HCT116 (cell line): ENCODE measurements around the gene BTBD16. TPM values are rescaled to one million over a fixed set of nuclear protein-coding genes. Genes with fewer than 3 reads are reported as not detected.

Source experiments
- ATAC-seq: fragments of 200-7000 bp; cut with Tn5 transposase; 2 replicates; pipeline ENCODE4 v1.9.1; 2020; ENCODE audit warnings: mild to moderate bottlenecking, moderate library complexity
- BruUV-seq: library from RNA; stranded (reverse); fragments of 400-500 nt; replicated peaks from 2 replicates; lab custom pipeline; 2021; lab: Mats Ljungman, UMichigan
- CTCF ChIA-PET: fragments of 300-600 bp; sonication (Branson Sonifier 250); formaldehyde crosslinking; loops from one replicate; lab custom pipeline; 2021; ENCODE audit warnings: antibody characterized with exemption; lab: Charles Lee
- POLR2A ChIA-PET: fragments of 300-600, 350-600 bp; sonication (Branson Sonifier 250); formaldehyde crosslinking; loops from one replicate; lab custom pipeline; 2021; ENCODE audit warnings: antibody characterized with exemption; lab: Charles Lee
- RAD21 ChIA-PET, 2 experiments: fragments of 300-600 bp; sonication (Branson Sonifier 250); formaldehyde crosslinking; loops; one replicate each; lab custom pipeline; 2023; ENCODE audit warnings: low total read pairs in 2 of 2; ENCODE audit not compliant: uncharacterized antibody in 2 of 2, unreplicated experiment in 2 of 2, low non-redundant PET in 1 of 2; lab: Charles Lee
- DNase-seq: peaks from one replicate; pipeline ENCODE4 v3.0.0-alpha.2; 2010; ENCODE audit warnings: low read depth, low spot score
- H2AFZ ChIP-seq: fragments of 200-600 bp; shearing (Covaris generic), sonication (generic); 2 replicates; pipeline ENCODE4 v1.6.1; 2017; ENCODE audit warnings: low read depth, mixed run types, mixed read lengths, antibody characterized with exemption, low read length; ENCODE audit not compliant: poor library complexity, severe bottlenecking
- H3K27ac ChIP-seq: 2 replicates; pipeline ENCODE4 v1.5.1; 2012; ENCODE audit warnings: low read depth, low read length
- H3K27me3 ChIP-seq: fragments of 200-600 bp; sonication (generic); 2 replicates; pipeline ENCODE4 v1.6.1; 2016; ENCODE audit warnings: mixed run types, low read length, mixed read lengths; ENCODE audit not compliant: insufficient read depth
- H3K36me3 ChIP-seq, 2 experiments: fragments of 200-500 bp in 1 of 2; fragments of 200-600 bp in 1 of 2; sonication (Bioruptor generic) in 1 of 2; sonication (generic) in 1 of 2; 2 replicates each; pipeline versions ENCODE4 v1.5.1 to v1.6.1; 2014 to 2016; ENCODE audit warnings: low read length in 2 of 2, inconsistent platforms in 1 of 2, mixed read lengths in 1 of 2, mixed run types in 1 of 2; ENCODE audit not compliant: insufficient read depth in 2 of 2, control insufficient read depth in 1 of 2
- H3K4me1 ChIP-seq, 2 experiments: fragments of 200-600 bp in 1 of 2; sonication (generic) in 1 of 2; 2 replicates each; pipeline versions ENCODE4 v1.5.1 to v1.6.1; 2012 to 2017; ENCODE audit warnings: low read length in 2 of 2, inconsistent platforms in 1 of 2, mild to moderate bottlenecking in 1 of 2, mixed read lengths in 1 of 2, mixed run types in 1 of 2, moderate library complexity in 1 of 2; ENCODE audit not compliant: insufficient read depth in 2 of 2, control insufficient read depth in 1 of 2
- H3K4me2 ChIP-seq: fragments of 200-600 bp; sonication (generic); 2 replicates; pipeline ENCODE4 v1.6.1; 2017; ENCODE audit warnings: mixed run types, low read length, mixed read lengths
- H3K4me3 ChIP-seq, 2 experiments: fragments of 200-600 bp in 1 of 2; sonication (generic) in 1 of 2; replicated peaks in 1 of 2; 2 replicates each; pipeline ENCODE4 v1.5.1; 2011 to 2016; ENCODE audit warnings: low read length in 2 of 2, control low read depth in 1 of 2, low read depth in 1 of 2, mild to moderate bottlenecking in 1 of 2, mixed read lengths in 1 of 2, mixed run types in 1 of 2
- H3K79me2 ChIP-seq: fragments of 200-600 bp; sonication (generic); 2 replicates; pipeline ENCODE4 v1.6.1; 2017; ENCODE audit warnings: mild to moderate bottlenecking, mixed run types, low read length, moderate library complexity, mixed read lengths; ENCODE audit not compliant: insufficient read depth
- H3K9ac ChIP-seq: fragments of 200-600 bp; sonication (generic); 2 replicates; pipeline ENCODE4 v1.6.1; 2016; ENCODE audit warnings: low read length, mixed read lengths
- H3K9me2 ChIP-seq: fragments of 200-600 bp; sonication (generic), shearing (Covaris generic); 2 replicates; pipeline ENCODE4 v1.6.1; 2017; ENCODE audit warnings: mixed run types, mild to moderate bottlenecking, moderate library complexity; ENCODE audit not compliant: insufficient read depth
- H3K9me3 ChIP-seq, 2 experiments: fragments of 200-500 bp in 1 of 2; fragments of 200-600 bp in 1 of 2; sonication (Bioruptor generic) in 1 of 2; sonication (generic) in 1 of 2; 2 replicates each; pipeline ENCODE4 v1.6.1; 2014 to 2017; ENCODE audit warnings: low read length in 2 of 2, mixed read lengths in 2 of 2, inconsistent platforms in 1 of 2, low read depth in 1 of 2, mild to moderate bottlenecking in 1 of 2, mixed run types in 1 of 2, moderate library complexity in 1 of 2; ENCODE audit not compliant: control insufficient read depth in 1 of 2, insufficient read depth in 1 of 2
- H4K20me1 ChIP-seq: fragments of 200-600 bp; sonication (generic), shearing (Covaris generic); 2 replicates; pipeline ENCODE4 v1.6.1; 2017; ENCODE audit warnings: mixed run types, mild to moderate bottlenecking, moderate library complexity; ENCODE audit not compliant: insufficient read depth
- CBX3 ChIP-seq: IDR thresholded peaks from 2 replicates; pipeline ENCODE4 v1.6.1; 2012; ENCODE audit warnings: low read depth
- CEBPB ChIP-seq: IDR thresholded peaks from 2 replicates; pipeline ENCODE4 v1.6.1; 2012; ENCODE audit warnings: low read depth
- ELF1 ChIP-seq: IDR thresholded peaks from 2 replicates; pipeline ENCODE4 v1.6.1; 2012; ENCODE audit warnings: low read depth, borderline replicate concordance
- EZH2 ChIP-seq: fragments of 200-600 bp; sonication (generic); IDR thresholded peaks from 2 replicates; pipeline ENCODE4 v1.6.1; 2017; ENCODE audit warnings: antibody characterized with exemption, mixed run types
- EZH2phosphoT487 ChIP-seq: fragments of 200-600 bp; IDR thresholded peaks from 2 replicates; pipeline ENCODE4 v1.6.1; 2018; ENCODE audit warnings: antibody characterized with exemption, borderline replicate concordance
- FOSL1 ChIP-seq: IDR thresholded peaks from 2 replicates; pipeline ENCODE4 v1.6.1; 2012; ENCODE audit warnings: low read depth
- JUND ChIP-seq: IDR thresholded peaks from 2 replicates; pipeline ENCODE4 v1.6.1; 2012
- POLR2A ChIP-seq: IDR thresholded peaks from 2 replicates; pipeline ENCODE4 v1.7.0; 2011; ENCODE audit warnings: borderline replicate concordance; ENCODE audit not compliant: insufficient read depth, insufficient read length; ENCODE audit errors: extremely low read depth
- RAD21 ChIP-seq: IDR thresholded peaks from 2 replicates; pipeline ENCODE4 v1.6.1; 2012; ENCODE audit warnings: low read depth, mild to moderate bottlenecking
- SIN3A ChIP-seq: IDR thresholded peaks from 2 replicates; pipeline ENCODE4 v1.6.1; 2012; ENCODE audit warnings: low read depth
- SP1 ChIP-seq: IDR thresholded peaks from 2 replicates; pipeline ENCODE4 v1.6.1; 2012; ENCODE audit warnings: low read depth
- TCF7L2 ChIP-seq: IDR thresholded peaks from 2 replicates; pipeline ENCODE4 v1.7.0; 2011; ENCODE audit warnings: borderline replicate concordance, inconsistent platforms; ENCODE audit not compliant: insufficient read depth, insufficient read length; ENCODE audit errors: extremely low read depth
- ZFX ChIP-seq: fragments of 450-650 bp; IDR thresholded peaks from 2 replicates; pipeline ENCODE4 v1.6.1; 2017
- ZNF274 ChIP-seq: fragments of 200-500 bp; sonication (Bioruptor generic); IDR thresholded peaks from 2 replicates; pipeline ENCODE4 v1.6.1; 2014; ENCODE audit warnings: mild to moderate bottlenecking, low read depth, low read length, inconsistent platforms
- intact Hi-C: fragments of 100-400 bp; cut with micrococcal nuclease; formaldehyde crosslinking; loops from 2 replicates; pipeline ENCODE4 v1.10.0; 2022
- total RNA-seq: library from RNA; stranded (reverse); gene quantifications from one replicate; pipeline ENCODE4 v1.2.1, GENCODE V29; 2021; ENCODE audit not compliant: unreplicated experiment
- TF ChIP-seq, protein P1 (sequence below), 3 experiments: fragments of 200-600 bp in 1 of 3; sonication (generic) in 1 of 3; IDR thresholded peaks in 2 of 3; conservative IDR thresholded peaks in 1 of 3; 2 replicates each; pipeline ENCODE4 v1.5.1; 2012 to 2017; ENCODE audit warnings: low read depth in 2 of 3, low read length in 2 of 3, antibody characterized with exemption in 1 of 3, borderline replicate concordance in 1 of 3, control low read depth in 1 of 3, mild to moderate bottlenecking in 1 of 3, mixed read lengths in 1 of 3, mixed run types in 1 of 3, moderate library complexity in 1 of 3; ENCODE audit not compliant: insufficient read depth in 1 of 3
- TF ChIP-seq, protein P2 (sequence below): IDR thresholded peaks from 2 replicates; pipeline ENCODE4 v1.6.1; 2011; ENCODE audit warnings: mild to moderate bottlenecking, low read length, moderate library complexity; ENCODE audit not compliant: insufficient replicate concordance; ENCODE audit errors: extremely low read depth
- TF ChIP-seq, protein P3 (sequence below): IDR thresholded peaks from 2 replicates; pipeline ENCODE4 v1.6.1; 2012

The BTBD16 gene
- total RNA-seq, 1 experiment from 2014 or later: 0.27 TPM

- H3K9me2 ChIP-seq: no peaks in the 10 kb centered on the region
- no peaks in the 10 kb centered on the region for H3K9me3 ChIP-seq
- intact Hi-C loops: no loop called here
- no peaks in the 10 kb centered on the region for H4K20me1 ChIP-seq
- no peak overlapping the region for H3K9ac ChIP-seq
- ChIA-PET POLR2A (no interaction called here), CTCF (interaction anchor here (2.1 to 2.5 kb wide), 2 partner anchors 14 to 31 kb away, joined by 6 to 7 read pairs; no protein-coding TSS in a partner anchor), RAD21 (no interaction called here)
- H3K27me3 ChIP-seq: no peaks in the 10 kb centered on the region; the same call in 1 of the 2 replicates
- BruUV-seq: no TSS peak
- no peak overlapping the region for H2AFZ ChIP-seq
- no peaks in the 10 kb centered on the region for H3K79me2 ChIP-seq
- ATAC-seq (no peak), DNase-seq (no peak)
- H3K27ac ChIP-seq: no peak overlapping the region
- H3K36me3 ChIP-seq: no peaks in the 10 kb centered on the region
- no peak overlapping the region for H3K4me3 ChIP-seq
- TF ChIP-seq ZFX (no peak), JUND (no peak), ELF1 (no peak), SIN3A (no peak), CBX3 (no peak), POLR2A (no peak), CEBPB (no peak), EZH2 (no peak), TCF7L2 (no peak), RAD21 (no peak), FOSL1 (no peak), ZNF274 (no peak), SP1 (no peak), EZH2phosphoT487 (no peak)
- TF ChIP-seq, protein P1, sequence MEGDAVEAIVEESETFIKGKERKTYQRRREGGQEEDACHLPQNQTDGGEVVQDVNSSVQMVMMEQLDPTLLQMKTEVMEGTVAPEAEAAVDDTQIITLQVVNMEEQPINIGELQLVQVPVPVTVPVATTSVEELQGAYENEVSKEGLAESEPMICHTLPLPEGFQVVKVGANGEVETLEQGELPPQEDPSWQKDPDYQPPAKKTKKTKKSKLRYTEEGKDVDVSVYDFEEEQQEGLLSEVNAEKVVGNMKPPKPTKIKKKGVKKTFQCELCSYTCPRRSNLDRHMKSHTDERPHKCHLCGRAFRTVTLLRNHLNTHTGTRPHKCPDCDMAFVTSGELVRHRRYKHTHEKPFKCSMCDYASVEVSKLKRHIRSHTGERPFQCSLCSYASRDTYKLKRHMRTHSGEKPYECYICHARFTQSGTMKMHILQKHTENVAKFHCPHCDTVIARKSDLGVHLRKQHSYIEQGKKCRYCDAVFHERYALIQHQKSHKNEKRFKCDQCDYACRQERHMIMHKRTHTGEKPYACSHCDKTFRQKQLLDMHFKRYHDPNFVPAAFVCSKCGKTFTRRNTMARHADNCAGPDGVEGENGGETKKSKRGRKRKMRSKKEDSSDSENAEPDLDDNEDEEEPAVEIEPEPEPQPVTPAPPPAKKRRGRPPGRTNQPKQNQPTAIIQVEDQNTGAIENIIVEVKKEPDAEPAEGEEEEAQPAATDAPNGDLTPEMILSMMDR (IDR thresholded peaks at IDR 0.05 in 2 of 3, conservative IDR thresholded peaks at IDR 0.05 in 1 of 3; ENCODE audit: borderline replicate concordance in 1 of 3, insufficient read depth in 1 of 3, low read depth in 2 of 3, low read length in 2 of 3): no peak
- TF ChIP-seq, protein P2, sequence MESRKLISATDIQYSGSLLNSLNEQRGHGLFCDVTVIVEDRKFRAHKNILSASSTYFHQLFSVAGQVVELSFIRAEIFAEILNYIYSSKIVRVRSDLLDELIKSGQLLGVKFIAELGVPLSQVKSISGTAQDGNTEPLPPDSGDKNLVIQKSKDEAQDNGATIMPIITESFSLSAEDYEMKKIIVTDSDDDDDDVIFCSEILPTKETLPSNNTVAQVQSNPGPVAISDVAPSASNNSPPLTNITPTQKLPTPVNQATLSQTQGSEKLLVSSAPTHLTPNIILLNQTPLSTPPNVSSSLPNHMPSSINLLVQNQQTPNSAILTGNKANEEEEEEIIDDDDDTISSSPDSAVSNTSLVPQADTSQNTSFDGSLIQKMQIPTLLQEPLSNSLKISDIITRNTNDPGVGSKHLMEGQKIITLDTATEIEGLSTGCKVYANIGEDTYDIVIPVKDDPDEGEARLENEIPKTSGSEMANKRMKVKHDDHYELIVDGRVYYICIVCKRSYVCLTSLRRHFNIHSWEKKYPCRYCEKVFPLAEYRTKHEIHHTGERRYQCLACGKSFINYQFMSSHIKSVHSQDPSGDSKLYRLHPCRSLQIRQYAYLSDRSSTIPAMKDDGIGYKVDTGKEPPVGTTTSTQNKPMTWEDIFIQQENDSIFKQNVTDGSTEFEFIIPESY: no peak
- TF ChIP-seq, protein P3, sequence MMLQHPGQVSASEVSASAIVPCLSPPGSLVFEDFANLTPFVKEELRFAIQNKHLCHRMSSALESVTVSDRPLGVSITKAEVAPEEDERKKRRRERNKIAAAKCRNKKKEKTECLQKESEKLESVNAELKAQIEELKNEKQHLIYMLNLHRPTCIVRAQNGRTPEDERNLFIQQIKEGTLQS: no peak
- H3K4me1 ChIP-seq: peaks cover 0 to 15% of the 10 kb centered on the region in 2 experiments; a peak in 2 of 4 replicates
- no peak overlapping the region for H3K4me2 ChIP-seq
Observed at GRCh38 chr10:122329416-122329815, 58.3 kb downstream of the BTBD16 start.
